ENCODE results near the gene FAAH.

The FAAH gene

DNA sequence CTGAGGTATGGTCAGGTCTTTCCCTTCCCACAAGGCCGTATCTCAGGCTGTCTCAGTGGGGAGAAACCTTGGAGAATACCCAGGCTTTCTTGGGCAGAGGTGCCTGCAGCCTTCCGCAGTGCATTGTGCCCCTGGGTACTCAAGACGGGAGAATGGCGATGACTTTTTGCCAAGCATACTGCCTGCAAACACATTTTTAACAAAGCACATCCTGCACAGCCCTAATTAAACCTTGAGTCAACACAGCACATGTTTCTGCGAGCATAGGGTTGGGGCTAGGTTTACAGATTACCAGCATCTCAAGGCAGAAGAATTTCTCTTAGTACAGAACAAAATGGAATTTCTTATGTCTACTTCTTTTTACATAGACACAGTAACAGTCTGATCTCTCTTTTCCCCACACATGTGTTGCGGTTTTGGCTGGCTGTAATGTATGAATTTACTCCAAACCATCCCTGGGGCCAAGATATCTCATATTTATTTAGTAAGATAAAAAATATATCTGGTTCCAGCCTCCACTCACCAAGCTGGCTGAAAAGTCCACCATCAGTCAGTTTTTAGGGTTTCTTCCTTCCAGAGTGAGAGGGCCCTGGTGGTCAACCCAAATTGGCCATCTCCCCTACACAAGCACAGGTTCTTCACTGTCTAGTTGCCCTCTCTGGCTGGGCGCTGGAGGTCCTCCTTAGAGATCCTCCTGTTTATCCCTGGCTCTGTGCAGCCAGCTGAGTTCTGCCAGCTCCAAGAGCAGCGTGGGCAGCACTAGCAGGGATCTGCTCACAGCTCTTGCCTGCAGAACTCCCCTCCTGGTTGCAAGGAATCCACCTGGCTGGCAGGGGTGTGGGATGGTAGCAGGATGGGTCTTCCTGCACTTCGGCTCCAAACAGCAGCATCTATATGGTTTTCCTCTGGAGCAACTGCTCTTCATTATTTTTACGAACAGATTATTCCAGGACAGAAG, 2.6 kb downstream of the FAAH start:
- no peak overlapping the region for H3K4me2 ChIP-seq (ENCODE audit: low read length)
- no peaks in the 10 kb centered on the region for H3K4me1 ChIP-seq (ENCODE audit: low read length)

DNA sequence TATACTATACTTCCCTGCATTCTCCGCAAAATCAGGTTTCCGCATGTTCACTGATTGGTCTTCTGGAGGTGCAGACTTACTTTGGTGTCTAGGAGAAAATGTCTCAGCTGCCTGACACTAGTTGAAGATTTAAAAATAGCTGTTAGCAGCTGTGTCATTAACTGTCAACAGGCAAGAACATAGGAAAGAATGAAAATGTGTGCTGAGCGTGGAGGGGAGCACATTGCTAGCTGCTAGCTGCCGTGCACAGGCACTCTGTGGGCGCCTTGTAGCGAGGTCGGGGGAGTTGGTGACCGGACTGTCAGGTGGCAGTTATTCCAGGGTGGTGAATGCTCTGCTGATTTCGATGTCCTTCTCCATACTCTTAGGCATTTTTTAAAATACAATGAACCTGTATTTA, 5.2 kb downstream of the FAAH start:
- no peak for TF ChIP-seq EZH2phosphoT487 (IDR thresholded peaks at IDR 0.05; ENCODE audit: low read depth)
- TF ChIP-seq, protein P1, sequence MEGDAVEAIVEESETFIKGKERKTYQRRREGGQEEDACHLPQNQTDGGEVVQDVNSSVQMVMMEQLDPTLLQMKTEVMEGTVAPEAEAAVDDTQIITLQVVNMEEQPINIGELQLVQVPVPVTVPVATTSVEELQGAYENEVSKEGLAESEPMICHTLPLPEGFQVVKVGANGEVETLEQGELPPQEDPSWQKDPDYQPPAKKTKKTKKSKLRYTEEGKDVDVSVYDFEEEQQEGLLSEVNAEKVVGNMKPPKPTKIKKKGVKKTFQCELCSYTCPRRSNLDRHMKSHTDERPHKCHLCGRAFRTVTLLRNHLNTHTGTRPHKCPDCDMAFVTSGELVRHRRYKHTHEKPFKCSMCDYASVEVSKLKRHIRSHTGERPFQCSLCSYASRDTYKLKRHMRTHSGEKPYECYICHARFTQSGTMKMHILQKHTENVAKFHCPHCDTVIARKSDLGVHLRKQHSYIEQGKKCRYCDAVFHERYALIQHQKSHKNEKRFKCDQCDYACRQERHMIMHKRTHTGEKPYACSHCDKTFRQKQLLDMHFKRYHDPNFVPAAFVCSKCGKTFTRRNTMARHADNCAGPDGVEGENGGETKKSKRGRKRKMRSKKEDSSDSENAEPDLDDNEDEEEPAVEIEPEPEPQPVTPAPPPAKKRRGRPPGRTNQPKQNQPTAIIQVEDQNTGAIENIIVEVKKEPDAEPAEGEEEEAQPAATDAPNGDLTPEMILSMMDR (IDR thresholded peaks at IDR 0.05; ENCODE audit: low read depth, low read length) = no peak
- H3K4me3 ChIP-seq (ENCODE audit: low read length) = no peak overlapping the region
- no peak overlapping the region for H3K27ac ChIP-seq (ENCODE audit: low read length)
- no peaks in the 10 kb centered on the region for H3K9me3 ChIP-seq (ENCODE audit: insufficient read depth, low read length)
- H2AFZ ChIP-seq (ENCODE audit: low read depth, low read length) = no peak overlapping the region
- no peaks in the 10 kb centered on the region for H3K36me3 ChIP-seq (replicated peaks; ENCODE audit: low read depth, low read length)
- no peak overlapping the region for H3K4me2 ChIP-seq (ENCODE audit: low read length)
- H3K9ac ChIP-seq (ENCODE audit: low read length) = no peak overlapping the region
- no peaks in the 10 kb centered on the region for H3K79me2 ChIP-seq (ENCODE audit: low read length)
- no peaks in the 10 kb centered on the region for H4K20me1 ChIP-seq (ENCODE audit: insufficient read depth, low read length)
- no peaks in the 10 kb centered on the region for H3K4me1 ChIP-seq (ENCODE audit: low read length)
- 0 out of 2 replicates have a peak, but pooled peaks cover 3% of the 10 kb centered on the region for H3K27me3 ChIP-seq (ENCODE audit: low read depth, low read length)

More for the DNA sequence above, 2.6 kb downstream of the FAAH start:
- H3K36me3 ChIP-seq (replicated peaks; ENCODE audit: low read depth, low read length) = no peaks in the 10 kb centered on the region
- TF ChIP-seq, protein P1 (IDR thresholded peaks at IDR 0.05; ENCODE audit: low read depth, low read length) = no peak
- TF ChIP-seq EZH2phosphoT487 (IDR thresholded peaks at IDR 0.05; ENCODE audit: low read depth) = no peak
- H3K4me3 ChIP-seq (ENCODE audit: low read length) = no peak overlapping the region
- H3K79me2 ChIP-seq (ENCODE audit: low read length) = no peaks in the 10 kb centered on the region
- H3K9me3 ChIP-seq (ENCODE audit: insufficient read depth, low read length) = peaks cover 6% of the 10 kb centered on the region; the same call in 1 of the 2 replicates
- no peak overlapping the region for H3K27ac ChIP-seq (ENCODE audit: low read length)
- H2AFZ ChIP-seq (ENCODE audit: low read depth, low read length) = no peak overlapping the region
- no peaks in the 10 kb centered on the region for H4K20me1 ChIP-seq (ENCODE audit: insufficient read depth, low read length)
- no peak overlapping the region for H3K9ac ChIP-seq (ENCODE audit: low read length)
- 0 out of 2 replicates have a peak, but pooled peaks cover 3% of the 10 kb centered on the region for H3K27me3 ChIP-seq (ENCODE audit: low read depth, low read length)

GRCh38 chr1:46400421-46400820, 6.3 kb downstream of the FAAH start:
- TF ChIP-seq EZH2phosphoT487 (IDR thresholded peaks at IDR 0.05; ENCODE audit: low read depth) = no peak
- TF ChIP-seq, protein P1 (IDR thresholded peaks at IDR 0.05; ENCODE audit: low read depth, low read length) = no peak
- Histone ChIP-seq H3K9me3 (ENCODE audit: insufficient read depth, low read length) (no peaks in the 10 kb centered on the region), H4K20me1 (ENCODE audit: insufficient read depth, low read length) (no peaks in the 10 kb centered on the region), H2AFZ (ENCODE audit: low read depth, low read length) (no peak overlapping the region), H3K79me2 (ENCODE audit: low read length) (no peaks in the 10 kb centered on the region), H3K4me1 (ENCODE audit: low read length) (no peaks in the 10 kb centered on the region), H3K9ac (ENCODE audit: low read length) (no peak overlapping the region), H3K27me3 (ENCODE audit: low read depth, low read length) (0 out of 2 replicates have a peak, but pooled peaks cover 3% of the 10 kb centered on the region), H3K4me2 (ENCODE audit: low read length) (no peak overlapping the region), H3K4me3 (ENCODE audit: low read length) (no peak overlapping the region), H3K36me3 (replicated peaks; ENCODE audit: low read depth, low read length) (no peaks in the 10 kb centered on the region), H3K27ac (ENCODE audit: low read length) (no peak overlapping the region)

DNA sequence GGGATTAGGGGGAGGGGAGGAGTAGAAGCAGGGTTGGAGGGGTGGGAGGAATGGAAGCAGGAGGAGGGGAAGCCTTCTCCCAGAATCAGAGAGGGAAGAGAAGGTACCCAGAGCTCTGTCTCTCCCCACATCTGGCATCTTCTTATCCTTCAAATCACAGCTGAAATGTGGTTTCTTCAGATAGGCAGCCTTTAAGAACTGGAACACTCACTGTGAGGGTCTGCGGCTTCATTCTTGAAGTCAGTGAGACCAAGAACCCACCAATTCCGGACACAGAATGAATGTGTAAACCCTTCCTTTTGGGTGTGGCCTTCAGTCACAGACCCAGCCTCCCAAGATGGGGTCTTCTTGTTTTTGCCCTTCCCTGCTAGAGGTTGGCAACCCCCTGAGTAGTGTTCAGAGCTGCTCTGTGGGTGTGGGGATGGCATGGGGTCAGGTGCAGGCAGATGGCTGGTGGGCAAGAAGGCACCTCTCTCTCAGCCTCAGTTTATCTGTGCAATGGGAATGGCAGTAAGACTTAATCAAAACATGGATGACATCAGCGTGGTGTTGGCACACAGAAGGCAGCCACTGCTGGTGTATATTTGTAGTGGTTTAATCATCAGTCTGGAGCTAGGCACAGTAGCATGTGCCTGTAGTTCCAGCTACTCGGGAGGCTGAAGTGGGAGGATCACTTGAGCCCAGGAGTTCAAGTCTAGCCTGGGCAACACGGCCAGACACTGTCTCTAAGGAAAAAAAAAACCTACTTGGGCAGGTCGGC, 7.2 kb downstream of the FAAH start:
- H3K27ac ChIP-seq (ENCODE audit: low read length) = no peak overlapping the region
- no peak overlapping the region for H3K4me2 ChIP-seq (ENCODE audit: low read length)
- 0 out of 2 replicates have a peak, but pooled peaks cover 3% of the 10 kb centered on the region for H3K27me3 ChIP-seq (ENCODE audit: low read depth, low read length)
- H3K4me3 ChIP-seq (ENCODE audit: low read length) = no peak overlapping the region
- H2AFZ ChIP-seq (ENCODE audit: low read depth, low read length) = no peak overlapping the region
- no peaks in the 10 kb centered on the region for H3K9me3 ChIP-seq (ENCODE audit: insufficient read depth, low read length)
- no peaks in the 10 kb centered on the region for H3K79me2 ChIP-seq (ENCODE audit: low read length)
- H4K20me1 ChIP-seq (ENCODE audit: insufficient read depth, low read length) = no peaks in the 10 kb centered on the region
- no peaks in the 10 kb centered on the region for H3K36me3 ChIP-seq (replicated peaks; ENCODE audit: low read depth, low read length)
- no peaks in the 10 kb centered on the region; the same call in 1 of the 2 replicates for H3K4me1 ChIP-seq (ENCODE audit: low read length)
- TF ChIP-seq EZH2phosphoT487 (IDR thresholded peaks at IDR 0.05; ENCODE audit: low read depth) = no peak
- H3K9ac ChIP-seq (ENCODE audit: low read length) = no peak overlapping the region
